Breast epithelium (tissue), 3 donors: Measurements from ENCODE around the gene COL28A1.

Source experiments
- POLR2A ChIP-seq: fragments of 450-650 bp; IDR thresholded peaks from one replicate; pipeline ENCODE4 v1.6.1; 2016; ENCODE audit warnings: antibody characterized with exemption, mild to moderate bottlenecking, moderate library complexity
- TF ChIP-seq, protein P1 (sequence below), 3 donors: fragments of 450-650 bp; IDR thresholded peaks; one replicate each; pipeline ENCODE4 v1.5.1; 2016 to 2017; ENCODE audit warnings: antibody characterized with exemption in 3 of 3, mild to moderate bottlenecking in 3 of 3, moderate library complexity in 3 of 3

DNA sequence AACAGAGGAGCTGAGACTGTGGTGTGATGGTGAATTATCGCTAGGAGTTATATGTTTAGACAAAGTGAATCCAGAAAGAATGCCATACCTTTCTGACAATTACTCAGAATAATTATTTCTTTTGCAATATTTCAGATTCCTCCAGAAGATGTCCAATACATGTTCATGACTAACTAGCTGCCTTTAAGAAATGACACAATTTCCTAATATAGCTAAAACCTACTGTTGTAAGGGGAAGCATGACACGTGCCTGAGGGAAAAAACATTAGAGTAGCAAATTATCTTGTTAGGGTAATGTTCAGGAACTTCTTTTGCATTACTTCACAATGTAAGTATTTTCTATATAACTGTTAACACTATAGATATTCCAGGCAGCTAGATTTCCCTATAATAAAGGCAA lies 150.3 kb downstream of the COL28A1 start:
- TF ChIP-seq POLR2A, result no peak
- TF ChIP-seq, protein P1, sequence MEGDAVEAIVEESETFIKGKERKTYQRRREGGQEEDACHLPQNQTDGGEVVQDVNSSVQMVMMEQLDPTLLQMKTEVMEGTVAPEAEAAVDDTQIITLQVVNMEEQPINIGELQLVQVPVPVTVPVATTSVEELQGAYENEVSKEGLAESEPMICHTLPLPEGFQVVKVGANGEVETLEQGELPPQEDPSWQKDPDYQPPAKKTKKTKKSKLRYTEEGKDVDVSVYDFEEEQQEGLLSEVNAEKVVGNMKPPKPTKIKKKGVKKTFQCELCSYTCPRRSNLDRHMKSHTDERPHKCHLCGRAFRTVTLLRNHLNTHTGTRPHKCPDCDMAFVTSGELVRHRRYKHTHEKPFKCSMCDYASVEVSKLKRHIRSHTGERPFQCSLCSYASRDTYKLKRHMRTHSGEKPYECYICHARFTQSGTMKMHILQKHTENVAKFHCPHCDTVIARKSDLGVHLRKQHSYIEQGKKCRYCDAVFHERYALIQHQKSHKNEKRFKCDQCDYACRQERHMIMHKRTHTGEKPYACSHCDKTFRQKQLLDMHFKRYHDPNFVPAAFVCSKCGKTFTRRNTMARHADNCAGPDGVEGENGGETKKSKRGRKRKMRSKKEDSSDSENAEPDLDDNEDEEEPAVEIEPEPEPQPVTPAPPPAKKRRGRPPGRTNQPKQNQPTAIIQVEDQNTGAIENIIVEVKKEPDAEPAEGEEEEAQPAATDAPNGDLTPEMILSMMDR (IDR thresholded peaks at IDR 0.05), result no peak
